Sigmoid colon (tissue), 7 donors: ENCODE measurements around the gene CNBP. TPM values are rescaled to one million over a fixed set of nuclear protein-coding genes. Genes with fewer than 3 reads are reported as not detected.

ENCODE experiments used
- DNase-seq: peaks from one replicate; pipeline ENCODE4 v3.0.0-alpha.2; 2019
- H3K27ac ChIP-seq, 4 donors: fragments of 200-600 bp; sonication (generic); one replicate each; pipeline ENCODE4 v1.5.1; 2016 to 2019; ENCODE audit warnings: mild to moderate bottlenecking in 1 of 4
- H3K27me3 ChIP-seq, 3 donors: fragments of 200-600 bp; sonication (generic); one replicate each; pipeline ENCODE4 v1.5.1; 2019; ENCODE audit warnings: mild to moderate bottlenecking in 1 of 3
- H3K36me3 ChIP-seq, 4 donors: fragments of 200-600 bp; sonication (generic); one replicate each; pipeline ENCODE4 v1.5.1; 2016 to 2019
- H3K4me1 ChIP-seq, 4 donors: fragments of 200-600 bp; sonication (generic); one replicate each; pipeline ENCODE4 v1.5.1; 2017 to 2019
- H3K4me3 ChIP-seq, 4 donors: fragments of 200-600 bp; sonication (generic); one replicate each; pipeline ENCODE4 v1.5.1; 2017 to 2019; ENCODE audit warnings: mild to moderate bottlenecking in 2 of 4, moderate library complexity in 1 of 4
- H3K9me3 ChIP-seq, 4 donors: fragments of 200-600 bp in 3 of 4; sonication (generic) in 3 of 4; one replicate each; pipeline versions ENCODE4 v1.5.1 to v1.6.1; 2013 to 2019
- EP300 ChIP-seq, 4 donors: sonication (generic); formaldehyde crosslinking; IDR thresholded peaks; one replicate each; pipeline ENCODE4 v1.6.1; 2017; ENCODE audit warnings: antibody characterized with exemption in 4 of 4
- POLR2A ChIP-seq, 2 donors: fragments of 450-650 bp; IDR thresholded peaks; one replicate each; pipeline ENCODE4 v1.6.1; 2016; ENCODE audit warnings: antibody characterized with exemption in 2 of 2, mild to moderate bottlenecking in 2 of 2, moderate library complexity in 2 of 2
- POLR2AphosphoS5 ChIP-seq, 4 donors: sonication (generic); formaldehyde crosslinking; IDR thresholded peaks; one replicate each; pipeline ENCODE4 v1.6.1; 2017; ENCODE audit warnings: antibody characterized with exemption in 4 of 4
- WGBS, 2 donors: extraction: QIAGEN DNeasy Blood & Tissue Kit; methylation state at CpG; one replicate each; pipeline ENCODE4 v1.1.7; 2013; 5-methylcytosine and 5-hydroxymethylcytosine counted together
- intact Hi-C: fragments of 100-400 bp; cut with DNase I; formaldehyde crosslinking; loops from one replicate; pipeline ENCODE4 v1.15.1; 2023
- polyA plus RNA-seq, 3 donors: library from polyadenylated mRNA; stranded (reverse); fragments of 200-250 nt; gene quantifications; one replicate each; pipeline ENCODE4 v1.2.3, GENCODE V29; 2013
- small RNA-seq, 3 donors: library from RNA; depleted of rRNA; stranded (forward); fragments of <200 nt; gene quantifications; one replicate each; pipeline ENCODE3, GENCODE V24; 2016
- total RNA-seq, 4 donors: library from RNA; depleted of rRNA; stranded (reverse); fragments of >200 nt; gene quantifications; one replicate each; pipeline ENCODE4 v1.1.0, GENCODE V29; 2016
- TF ChIP-seq, protein P1 (sequence below), 4 experiments: fragments of 450-650 bp in 3 of 4; fragments of 200-600 bp in 1 of 4; IDR thresholded peaks; one replicate each; pipeline ENCODE4 v1.5.1; 2016 to 2019; ENCODE audit warnings: antibody characterized with exemption in 4 of 4, mild to moderate bottlenecking in 3 of 4, moderate library complexity in 2 of 4
- donor health status: healthy with polysubstance abuse.
- donor health status: Bipolar disorder and iron deficiency.
- donor health status: healthy.

CNBP gene
- total and polyA plus RNA-seq, 7 donors, result 251 to 687 (median 398) TPM

DNA sequence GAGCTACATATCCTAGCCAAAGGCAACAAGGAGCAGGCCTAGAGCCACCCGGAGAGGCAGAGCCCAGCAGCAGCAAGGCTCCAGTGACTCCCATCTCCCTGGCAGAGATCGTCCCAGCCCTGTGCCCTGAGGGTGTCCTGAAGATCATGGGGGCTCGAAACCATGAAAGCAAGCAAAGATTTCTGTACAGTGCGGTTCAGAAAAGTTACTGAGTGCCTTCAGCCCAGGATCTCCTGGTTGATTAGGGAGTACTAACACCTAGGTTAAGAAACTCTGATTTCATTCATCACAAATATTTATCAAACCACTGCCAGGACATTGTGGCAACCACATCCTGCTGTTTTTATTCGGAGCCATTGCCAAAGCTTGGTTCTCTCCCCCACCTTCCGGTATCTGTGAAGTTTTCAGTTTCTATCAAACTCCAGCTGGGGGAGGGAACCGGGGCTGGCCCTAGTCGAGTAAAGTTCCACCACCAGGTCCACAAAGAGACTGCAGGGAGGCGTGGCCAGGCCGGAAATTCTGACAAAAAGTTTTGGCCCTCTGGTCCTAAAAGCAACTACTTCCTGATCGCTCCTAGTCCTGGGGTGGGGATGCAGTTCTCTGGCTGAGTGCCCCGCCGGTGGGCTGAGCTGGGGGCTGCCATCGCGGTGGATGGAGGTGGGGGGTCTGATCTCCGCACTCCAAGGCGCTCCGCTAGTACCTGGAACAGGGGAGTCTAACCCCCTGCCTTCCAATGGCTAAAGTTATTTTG is 63.3 kb downstream of the CNBP start:
- Histone ChIP-seq H3K36me3 (no peaks in the 10 kb centered on the region), H3K27me3 (no peaks in the 10 kb centered on the region), H3K4me1 (peaks cover 0 to 38% (median 33%) of the 10 kb centered on the region in 4 donors), H3K27ac (peak overlapping the region; percentile 87 to 94 (median 94)), H3K4me3 (peak overlapping the region; percentile 67 to 93 (median 72)), H3K9me3 (no peaks in the 10 kb centered on the region)
- intact Hi-C loops, result loop anchor here (5.0 kb wide), 1 partner anchor 127 kb away; the partner anchor contains the start of gene COPG1
- TF ChIP-seq EP300 (IDR thresholded peaks at IDR 0.05) (no peak), POLR2AphosphoS5 (IDR thresholded peaks at IDR 0.05) (peak; percentile 20 to 82 (median 62)), POLR2A (IDR thresholded peaks at IDR 0.05) (peak in 1 of 2 donors; percentile 54)
- TF ChIP-seq, protein P1, sequence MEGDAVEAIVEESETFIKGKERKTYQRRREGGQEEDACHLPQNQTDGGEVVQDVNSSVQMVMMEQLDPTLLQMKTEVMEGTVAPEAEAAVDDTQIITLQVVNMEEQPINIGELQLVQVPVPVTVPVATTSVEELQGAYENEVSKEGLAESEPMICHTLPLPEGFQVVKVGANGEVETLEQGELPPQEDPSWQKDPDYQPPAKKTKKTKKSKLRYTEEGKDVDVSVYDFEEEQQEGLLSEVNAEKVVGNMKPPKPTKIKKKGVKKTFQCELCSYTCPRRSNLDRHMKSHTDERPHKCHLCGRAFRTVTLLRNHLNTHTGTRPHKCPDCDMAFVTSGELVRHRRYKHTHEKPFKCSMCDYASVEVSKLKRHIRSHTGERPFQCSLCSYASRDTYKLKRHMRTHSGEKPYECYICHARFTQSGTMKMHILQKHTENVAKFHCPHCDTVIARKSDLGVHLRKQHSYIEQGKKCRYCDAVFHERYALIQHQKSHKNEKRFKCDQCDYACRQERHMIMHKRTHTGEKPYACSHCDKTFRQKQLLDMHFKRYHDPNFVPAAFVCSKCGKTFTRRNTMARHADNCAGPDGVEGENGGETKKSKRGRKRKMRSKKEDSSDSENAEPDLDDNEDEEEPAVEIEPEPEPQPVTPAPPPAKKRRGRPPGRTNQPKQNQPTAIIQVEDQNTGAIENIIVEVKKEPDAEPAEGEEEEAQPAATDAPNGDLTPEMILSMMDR (IDR thresholded peaks at IDR 0.05), result peak in 1 of 4 experiments; percentile 21
- DNase-seq, result peak; percentile 94
- 0 to 1% methylated on average over 18 of the region's 18 CpGs for WGBS, 2 donors

DNA sequence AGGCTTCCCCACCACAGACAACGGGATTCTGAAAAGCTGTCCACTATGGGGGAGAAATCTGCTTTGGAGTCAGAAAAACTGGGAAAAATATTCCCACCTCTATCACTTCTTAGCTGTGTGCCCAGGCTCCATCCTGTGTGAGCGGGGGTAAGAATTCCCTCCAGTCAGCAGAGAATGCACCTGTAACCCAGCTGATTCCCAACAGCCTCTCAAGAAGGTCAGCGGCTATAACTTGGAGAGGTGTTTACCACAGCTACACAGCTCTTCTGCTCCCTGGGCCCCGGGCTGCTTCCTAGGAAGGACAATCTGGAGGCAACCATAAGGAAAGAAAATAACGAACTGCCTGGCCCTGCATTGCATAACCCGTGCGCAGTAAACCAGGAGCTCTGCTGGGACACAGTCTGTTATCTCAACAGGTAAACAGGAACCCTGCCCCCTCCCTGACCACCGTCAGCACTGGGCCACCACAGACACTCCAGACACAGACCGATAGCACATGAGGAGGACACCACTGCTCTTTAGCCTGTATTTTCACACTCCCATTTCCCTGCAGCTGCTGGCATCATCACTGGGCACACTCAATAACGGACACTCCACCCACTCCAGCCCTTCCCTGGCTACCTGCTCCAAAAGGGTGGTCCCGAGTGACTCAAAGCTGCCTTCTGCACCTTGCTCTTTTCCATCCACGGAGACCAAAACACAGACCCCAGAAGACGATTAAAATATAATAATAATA is 64.2 kb downstream of the CNBP start:
- H3K27me3 ChIP-seq, result no peaks in the 10 kb centered on the region
- WGBS, 2 donors, result 8 to 33% methylated on average over 13 of the region's 13 CpGs
- no peaks in the 10 kb centered on the region for H3K36me3 ChIP-seq
- TF ChIP-seq, protein P1 (IDR thresholded peaks at IDR 0.05), result no peak
- TF ChIP-seq EP300 (IDR thresholded peaks at IDR 0.05) (no peak), POLR2AphosphoS5 (IDR thresholded peaks at IDR 0.05) (no peak), POLR2A (IDR thresholded peaks at IDR 0.05) (no peak)
- H3K27ac ChIP-seq, result peak overlapping the region; percentile 87 to 94 (median 94)
- H3K9me3 ChIP-seq, result no peaks in the 10 kb centered on the region
- intact Hi-C loops, result loop anchor here (5.0 kb wide), 1 partner anchor 128 kb away; the partner anchor contains the start of gene COPG1
- H3K4me3 ChIP-seq, result peak overlapping the region; percentile 67 to 93 (median 72)
- peaks cover 0 to 38% (median 33%) of the 10 kb centered on the region in 4 donors for H3K4me1 ChIP-seq
- DNase-seq, result no peak

DNA sequence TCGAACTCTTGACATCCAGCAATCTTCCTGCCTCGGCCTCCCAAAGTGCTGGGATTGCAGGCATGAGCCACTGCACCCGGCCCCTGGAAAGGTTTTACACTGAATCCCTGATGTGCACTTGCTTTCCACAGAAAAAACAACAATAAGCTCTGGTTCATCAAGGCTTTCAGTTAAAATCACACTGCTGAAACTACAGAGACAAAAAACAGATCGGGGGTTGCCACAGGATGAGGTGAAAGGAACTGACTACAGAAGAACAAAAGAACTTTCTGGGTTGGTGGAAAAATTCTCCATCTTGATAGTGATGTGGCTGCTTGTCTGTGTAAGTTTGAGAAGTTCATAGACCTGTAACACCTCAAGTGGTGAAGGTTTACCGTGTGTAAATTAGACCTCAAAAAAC is 65.0 kb downstream of the CNBP start:
- TF ChIP-seq POLR2A (IDR thresholded peaks at IDR 0.05) (no peak), EP300 (IDR thresholded peaks at IDR 0.05) (no peak), POLR2AphosphoS5 (IDR thresholded peaks at IDR 0.05) (no peak)
- TF ChIP-seq, protein P1 (IDR thresholded peaks at IDR 0.05), result no peak
- Histone ChIP-seq H3K4me1 (peaks cover 0 to 38% (median 33%) of the 10 kb centered on the region in 4 donors), H3K4me3 (no peak overlapping the region), H3K27ac (peak overlapping the region in 1 of 4 donors; percentile 87), H3K9me3 (no peaks in the 10 kb centered on the region), H3K27me3 (no peaks in the 10 kb centered on the region), H3K36me3 (no peaks in the 10 kb centered on the region)
- intact Hi-C loops, result no loop called here
- WGBS, 2 donors, result 56 to 60% methylated on average over 5 of the region's 5 CpGs
- no peak for DNase-seq

Small RNA genes lying within 50 kb of the gene (small RNA-seq; reads per million reads assigned to genes)
- 0 reads per million in 3 donors for gene RPS27P12

Other genes with a start within 250 kb of the CNBP start
- under 1 TPM in 3 of 4 donors, not detected in 1; under 0.01 to 0.83 (median 0.33) TPM for gene CFAP92, start 189.8 kb downstream of the CNBP start, total RNA-seq
- 1 to 10 TPM in 1 of 3 donors, under 1 TPM in 1, not detected in 1; 0.61 to 1.2 TPM for gene CFAP92, start 189.8 kb downstream of the CNBP start, polyA plus RNA-seq
- gene EFCC1, start 182.6 kb downstream of the CNBP start, total RNA-seq, result 10 to 100 TPM in 1 of 4 donors, 1 to 10 TPM in 3; 4.6 to 15.0 (median 5.3) TPM
- 1 to 10 TPM in 2 of 3 donors, under 1 TPM in 1; 0.46 to 2.4 (median 1.9) TPM for gene EFCC1, start 182.6 kb downstream of the CNBP start, polyA plus RNA-seq
- gene GP9, start 123.1 kb downstream of the CNBP start, total RNA-seq, result not detected
- under 1 TPM in 1 of 3 donors, not detected in 2; 0.26 TPM for gene GP9, start 123.1 kb downstream of the CNBP start, polyA plus RNA-seq
- 1 to 10 TPM; 2.8 to 5.8 (median 4.0) TPM for gene RAB43, start 62.1 kb downstream of the CNBP start, total RNA-seq
- gene RAB43, start 62.1 kb downstream of the CNBP start, polyA plus RNA-seq, result 10 to 100 TPM in 2 of 3 donors, 1 to 10 TPM in 1; 9.6 to 31.3 (median 10.9) TPM
- 10 to 100 TPM; 18.0 to 26.0 (median 22.5) TPM for gene ISY1, start 22.8 kb downstream of the CNBP start, total RNA-seq
- gene ISY1, start 22.8 kb downstream of the CNBP start, polyA plus RNA-seq, result 10 to 100 TPM; 25.2 to 31.2 (median 28.2) TPM
- 10 to 100 TPM; 50.9 to 78.1 (median 57.9) TPM for gene COPG1, start 65.7 kb upstream of the CNBP start, total RNA-seq
- gene COPG1, start 65.7 kb upstream of the CNBP start, polyA plus RNA-seq, result 100 to 1,000 TPM; 104 to 151 (median 148) TPM
- gene HMCES, start 95.0 kb upstream of the CNBP start, total RNA-seq, result 10 to 100 TPM; 15.2 to 22.5 (median 20.2) TPM
- gene HMCES, start 95.0 kb upstream of the CNBP start, polyA plus RNA-seq, result 10 to 100 TPM; 21.6 to 41.2 (median 25.4) TPM
- under 1 TPM in 1 of 4 donors, not detected in 3; 0.36 TPM for gene EFCAB12, start 244.7 kb upstream of the CNBP start, total RNA-seq
- under 1 TPM in 2 of 3 donors, not detected in 1; 0.38 to 0.46 TPM for gene EFCAB12, start 244.7 kb upstream of the CNBP start, polyA plus RNA-seq